ENCODE data around the gene DCHS1.

GRCh38 chr11:6626971-6627761 is 28.4 kb downstream of the DCHS1 start:
- TF ChIP-seq CTCF (IDR thresholded peaks at IDR 0.05) (no peak), POLR2A (IDR thresholded peaks at IDR 0.05) (no peak), POLR2AphosphoS5 (IDR thresholded peaks at IDR 0.05) (no peak)
